H1 (cell line): ENCODE measurements around the gene RTTN. TPM values are rescaled to one million over a fixed set of nuclear protein-coding genes. Genes with fewer than 3 reads are reported as not detected.

Source experiments
- CTBP2 ChIP-seq: IDR thresholded peaks from 2 replicates; pipeline ENCODE4 v1.7.0; 2011; ENCODE audit warnings: borderline replicate concordance, mild to moderate bottlenecking, moderate library complexity, mixed read lengths, low read length; ENCODE audit not compliant: insufficient read depth, insufficient read length
- SAP30 ChIP-seq: fragments of 300-600 bp; sonication (generic); IDR thresholded peaks from 2 replicates; pipeline ENCODE4 v1.7.1; 2012; ENCODE audit warnings: low read length, moderate library complexity, mild to moderate bottlenecking, inconsistent platforms; ENCODE audit not compliant: insufficient read depth, insufficient replicate concordance
- SRF ChIP-seq: IDR thresholded peaks from 2 replicates; pipeline ENCODE4 v1.6.1; 2011; ENCODE audit warnings: mild to moderate bottlenecking, low read depth, low read length, moderate library complexity
- TAF1 ChIP-seq: IDR thresholded peaks from 2 replicates; pipeline ENCODE4 v1.6.1; 2011; ENCODE audit warnings: mild to moderate bottlenecking, low read depth, low read length
- ZNF274 ChIP-seq: IDR thresholded peaks from 2 replicates; pipeline ENCODE4 v1.7.0; 2012; ENCODE audit warnings: low read length, borderline replicate concordance; ENCODE audit errors: extremely low read depth
- polyA plus RNA-seq, 7 experiments: library from polyadenylated mRNA; depleted of rRNA in 3 of 7; stranded (reverse) in 5 of 7; unstranded in 2 of 7; fragments of >200 nt in 5 of 7; fragments of 200-250 nt in 2 of 7; gene quantifications; 1 replicate in 5 of 7; 2 replicates in 1 of 7; 4 replicates in 1 of 7; pipeline versions ENCODE4 v1.2.1 to v1.2.3, GENCODE V29; 2011 to 2013; ENCODE audit warnings: missing spikeins in 2 of 7, mixed read lengths in 2 of 7
- total RNA-seq: library from RNA; stranded (reverse); fragmentation: NEBNext Ultra II Directional; extraction: Animal tissue kit (Norgen Biotek cat#: 25700); gene quantifications from 2 replicates; pipeline ENCODE4 v1.2.1, GENCODE V29; 2021
- TF ChIP-seq, protein P1 (sequence below): fragments of 300-600 bp; sonication (generic); IDR thresholded peaks from 2 replicates; pipeline ENCODE4 v1.7.1; 2012; ENCODE audit warnings: low read length, moderate library complexity, mild to moderate bottlenecking, inconsistent platforms; ENCODE audit not compliant: insufficient replicate concordance

The RTTN gene
- total and polyA plus RNA-seq, 2 of the 8 experiments (the other 6 are each of a cell fraction or from before 2014, with no cell fraction given) = 9.1 to 21.4 TPM

DNA sequence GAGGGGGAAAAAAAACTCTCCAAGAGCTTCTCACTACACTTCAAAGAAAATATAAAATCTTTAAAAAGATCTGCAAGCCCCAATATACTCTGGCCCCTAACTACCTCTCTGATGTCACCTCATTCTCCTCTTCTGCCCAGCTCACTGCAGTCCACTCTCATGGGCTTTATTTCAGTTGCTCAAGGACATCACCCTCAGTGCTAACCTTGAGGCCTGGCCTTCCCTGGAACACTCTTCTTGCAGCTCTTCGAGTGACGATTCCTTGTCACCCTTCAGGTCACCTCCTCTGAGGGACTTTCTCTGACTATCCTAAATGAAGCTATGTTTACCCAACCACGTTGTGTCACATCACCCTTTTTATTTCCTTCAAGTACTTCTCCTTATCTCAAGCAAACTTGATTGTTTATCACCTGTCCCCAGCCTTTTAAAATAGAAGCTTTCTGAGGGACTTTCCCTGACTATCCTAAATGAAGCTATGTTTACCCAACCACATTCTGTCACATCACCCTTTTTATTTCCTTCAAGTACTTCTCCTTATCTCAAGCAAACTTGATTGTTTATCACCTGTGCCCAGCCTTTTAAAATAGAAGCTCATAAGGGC lies 10.4 kb downstream of the RTTN start (continued):
- TF ChIP-seq, protein P1, sequence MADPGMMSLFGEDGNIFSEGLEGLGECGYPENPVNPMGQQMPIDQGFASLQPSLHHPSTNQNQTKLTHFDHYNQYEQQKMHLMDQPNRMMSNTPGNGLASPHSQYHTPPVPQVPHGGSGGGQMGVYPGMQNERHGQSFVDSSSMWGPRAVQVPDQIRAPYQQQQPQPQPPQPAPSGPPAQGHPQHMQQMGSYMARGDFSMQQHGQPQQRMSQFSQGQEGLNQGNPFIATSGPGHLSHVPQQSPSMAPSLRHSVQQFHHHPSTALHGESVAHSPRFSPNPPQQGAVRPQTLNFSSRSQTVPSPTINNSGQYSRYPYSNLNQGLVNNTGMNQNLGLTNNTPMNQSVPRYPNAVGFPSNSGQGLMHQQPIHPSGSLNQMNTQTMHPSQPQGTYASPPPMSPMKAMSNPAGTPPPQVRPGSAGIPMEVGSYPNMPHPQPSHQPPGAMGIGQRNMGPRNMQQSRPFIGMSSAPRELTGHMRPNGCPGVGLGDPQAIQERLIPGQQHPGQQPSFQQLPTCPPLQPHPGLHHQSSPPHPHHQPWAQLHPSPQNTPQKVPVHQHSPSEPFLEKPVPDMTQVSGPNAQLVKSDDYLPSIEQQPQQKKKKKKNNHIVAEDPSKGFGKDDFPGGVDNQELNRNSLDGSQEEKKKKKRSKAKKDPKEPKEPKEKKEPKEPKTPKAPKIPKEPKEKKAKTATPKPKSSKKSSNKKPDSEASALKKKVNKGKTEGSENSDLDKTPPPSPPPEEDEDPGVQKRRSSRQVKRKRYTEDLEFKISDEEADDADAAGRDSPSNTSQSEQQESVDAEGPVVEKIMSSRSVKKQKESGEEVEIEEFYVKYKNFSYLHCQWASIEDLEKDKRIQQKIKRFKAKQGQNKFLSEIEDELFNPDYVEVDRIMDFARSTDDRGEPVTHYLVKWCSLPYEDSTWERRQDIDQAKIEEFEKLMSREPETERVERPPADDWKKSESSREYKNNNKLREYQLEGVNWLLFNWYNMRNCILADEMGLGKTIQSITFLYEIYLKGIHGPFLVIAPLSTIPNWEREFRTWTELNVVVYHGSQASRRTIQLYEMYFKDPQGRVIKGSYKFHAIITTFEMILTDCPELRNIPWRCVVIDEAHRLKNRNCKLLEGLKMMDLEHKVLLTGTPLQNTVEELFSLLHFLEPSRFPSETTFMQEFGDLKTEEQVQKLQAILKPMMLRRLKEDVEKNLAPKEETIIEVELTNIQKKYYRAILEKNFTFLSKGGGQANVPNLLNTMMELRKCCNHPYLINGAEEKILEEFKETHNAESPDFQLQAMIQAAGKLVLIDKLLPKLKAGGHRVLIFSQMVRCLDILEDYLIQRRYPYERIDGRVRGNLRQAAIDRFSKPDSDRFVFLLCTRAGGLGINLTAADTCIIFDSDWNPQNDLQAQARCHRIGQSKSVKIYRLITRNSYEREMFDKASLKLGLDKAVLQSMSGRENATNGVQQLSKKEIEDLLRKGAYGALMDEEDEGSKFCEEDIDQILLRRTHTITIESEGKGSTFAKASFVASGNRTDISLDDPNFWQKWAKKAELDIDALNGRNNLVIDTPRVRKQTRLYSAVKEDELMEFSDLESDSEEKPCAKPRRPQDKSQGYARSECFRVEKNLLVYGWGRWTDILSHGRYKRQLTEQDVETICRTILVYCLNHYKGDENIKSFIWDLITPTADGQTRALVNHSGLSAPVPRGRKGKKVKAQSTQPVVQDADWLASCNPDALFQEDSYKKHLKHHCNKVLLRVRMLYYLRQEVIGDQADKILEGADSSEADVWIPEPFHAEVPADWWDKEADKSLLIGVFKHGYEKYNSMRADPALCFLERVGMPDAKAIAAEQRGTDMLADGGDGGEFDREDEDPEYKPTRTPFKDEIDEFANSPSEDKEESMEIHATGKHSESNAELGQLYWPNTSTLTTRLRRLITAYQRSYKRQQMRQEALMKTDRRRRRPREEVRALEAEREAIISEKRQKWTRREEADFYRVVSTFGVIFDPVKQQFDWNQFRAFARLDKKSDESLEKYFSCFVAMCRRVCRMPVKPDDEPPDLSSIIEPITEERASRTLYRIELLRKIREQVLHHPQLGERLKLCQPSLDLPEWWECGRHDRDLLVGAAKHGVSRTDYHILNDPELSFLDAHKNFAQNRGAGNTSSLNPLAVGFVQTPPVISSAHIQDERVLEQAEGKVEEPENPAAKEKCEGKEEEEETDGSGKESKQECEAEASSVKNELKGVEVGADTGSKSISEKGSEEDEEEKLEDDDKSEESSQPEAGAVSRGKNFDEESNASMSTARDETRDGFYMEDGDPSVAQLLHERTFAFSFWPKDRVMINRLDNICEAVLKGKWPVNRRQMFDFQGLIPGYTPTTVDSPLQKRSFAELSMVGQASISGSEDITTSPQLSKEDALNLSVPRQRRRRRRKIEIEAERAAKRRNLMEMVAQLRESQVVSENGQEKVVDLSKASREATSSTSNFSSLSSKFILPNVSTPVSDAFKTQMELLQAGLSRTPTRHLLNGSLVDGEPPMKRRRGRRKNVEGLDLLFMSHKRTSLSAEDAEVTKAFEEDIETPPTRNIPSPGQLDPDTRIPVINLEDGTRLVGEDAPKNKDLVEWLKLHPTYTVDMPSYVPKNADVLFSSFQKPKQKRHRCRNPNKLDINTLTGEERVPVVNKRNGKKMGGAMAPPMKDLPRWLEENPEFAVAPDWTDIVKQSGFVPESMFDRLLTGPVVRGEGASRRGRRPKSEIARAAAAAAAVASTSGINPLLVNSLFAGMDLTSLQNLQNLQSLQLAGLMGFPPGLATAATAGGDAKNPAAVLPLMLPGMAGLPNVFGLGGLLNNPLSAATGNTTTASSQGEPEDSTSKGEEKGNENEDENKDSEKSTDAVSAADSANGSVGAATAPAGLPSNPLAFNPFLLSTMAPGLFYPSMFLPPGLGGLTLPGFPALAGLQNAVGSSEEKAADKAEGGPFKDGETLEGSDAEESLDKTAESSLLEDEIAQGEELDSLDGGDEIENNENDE = no peak
- TF ChIP-seq SRF (no peak), SAP30 (no peak), CTBP2 (no peak), TAF1 (no peak), ZNF274 (no peak)
